NCI-H460 (cell line): Measurements from ENCODE around the gene KAZN. TPM values are rescaled to one million over a fixed set of nuclear protein-coding genes. Genes with fewer than 3 reads are reported as not detected.
"Not testable (repeated sequence)": the region's sequence is repeated elsewhere in the genome, so short reads cannot be mapped to it uniquely, and the experiment has no call there.

Experiments
- DNase-seq: peaks from one replicate; pipeline ENCODE4 v3.0.0-alpha.2; 2016; ENCODE audit warnings: low read depth; ENCODE audit errors: extremely low read depth
- polyA plus RNA-seq: library from polyadenylated mRNA; depleted of rRNA; stranded (reverse); fragments of >200 nt; gene quantifications from 2 replicates; pipeline ENCODE4 v1.2.3, GENCODE V29; 2014; cell fraction: nucleus; rRNA removed
- total RNA-seq: library from RNA; depleted of rRNA; stranded (reverse); fragments of >200 nt; shearing (Covaris generic); gene quantifications from 2 replicates; pipeline ENCODE4 v1.2.3, GENCODE V29; 2014; rRNA removed

Gene KAZN
- total RNA-seq, result 1.6 and 1.9 TPM in 2 replicates
- polyA plus RNA-seq, result 4.0 and 6.5 TPM in 2 replicates

GRCh38 chr1:14598498-14599182 lies at the start of gene KAZN:
Gene KAZN (plus strand): TSS chr1:14598685.
- no peak for DNase-seq

GRCh38 chr1:14549897-14550620 lies 48.4 kb upstream of the KAZN start:
- no peak for DNase-seq

- DNase-seq, result no peak
These were observed 47.1 kb upstream of the KAZN start for GRCh38 chr1:14551386-14551785.

GRCh38 chr1:14552246-14552965 lies 46.1 kb upstream of the KAZN start:
- no peak for DNase-seq

- DNase-seq, result no peak
These were observed 44.8 kb upstream of the KAZN start for GRCh38 chr1:14553711-14554110.

GRCh38 chr1:14555091-14555490 lies 43.4 kb upstream of the KAZN start:
- DNase-seq, result no peak

- DNase-seq, result no peak
These were observed 37.3 kb upstream of the KAZN start for GRCh38 chr1:14561014-14561693.

GRCh38 chr1:14565090-14565489 lies 33.4 kb upstream of the KAZN start:
- no peak for DNase-seq

- DNase-seq, result no peak
These were observed 31.4 kb upstream of the KAZN start for GRCh38 chr1:14567056-14567455.

- no peak for DNase-seq
These were observed 30.6 kb upstream of the KAZN start for GRCh38 chr1:14567903-14568302.

GRCh38 chr1:14568716-14569355 lies 29.6 kb upstream of the KAZN start:
- no peak for DNase-seq

GRCh38 chr1:14570514-14570913 lies 28.0 kb upstream of the KAZN start:
- DNase-seq, result no peak

GRCh38 chr1:14571810-14572767 lies 26.4 kb upstream of the KAZN start:
- no peak for DNase-seq

GRCh38 chr1:14572861-14573260 lies 25.6 kb upstream of the KAZN start:
- no peak for DNase-seq

- no peak for DNase-seq
These were observed 22.3 kb upstream of the KAZN start for GRCh38 chr1:14576155-14576554.

GRCh38 chr1:14577261-14577660 lies 21.2 kb upstream of the KAZN start:
- no peak for DNase-seq

- DNase-seq, result no peak
These were observed 20.3 kb upstream of the KAZN start for GRCh38 chr1:14578156-14578555.

- not testable (repeated sequence) for DNase-seq
These were observed 18.2 kb upstream of the KAZN start for GRCh38 chr1:14580295-14580694.

- DNase-seq, result no peak
These were observed 17.5 kb upstream of the KAZN start for GRCh38 chr1:14580986-14581385.
